Measurements from ENCODE around the gene MINPP1.

The MINPP1 gene

GRCh38 chr10:87531908-87532622 lies 27.4 kb downstream of the MINPP1 start:
- H3K4me3 ChIP-seq (ENCODE audit: low read depth, low read length): no peak overlapping the region
- TF ChIP-seq, protein P1, sequence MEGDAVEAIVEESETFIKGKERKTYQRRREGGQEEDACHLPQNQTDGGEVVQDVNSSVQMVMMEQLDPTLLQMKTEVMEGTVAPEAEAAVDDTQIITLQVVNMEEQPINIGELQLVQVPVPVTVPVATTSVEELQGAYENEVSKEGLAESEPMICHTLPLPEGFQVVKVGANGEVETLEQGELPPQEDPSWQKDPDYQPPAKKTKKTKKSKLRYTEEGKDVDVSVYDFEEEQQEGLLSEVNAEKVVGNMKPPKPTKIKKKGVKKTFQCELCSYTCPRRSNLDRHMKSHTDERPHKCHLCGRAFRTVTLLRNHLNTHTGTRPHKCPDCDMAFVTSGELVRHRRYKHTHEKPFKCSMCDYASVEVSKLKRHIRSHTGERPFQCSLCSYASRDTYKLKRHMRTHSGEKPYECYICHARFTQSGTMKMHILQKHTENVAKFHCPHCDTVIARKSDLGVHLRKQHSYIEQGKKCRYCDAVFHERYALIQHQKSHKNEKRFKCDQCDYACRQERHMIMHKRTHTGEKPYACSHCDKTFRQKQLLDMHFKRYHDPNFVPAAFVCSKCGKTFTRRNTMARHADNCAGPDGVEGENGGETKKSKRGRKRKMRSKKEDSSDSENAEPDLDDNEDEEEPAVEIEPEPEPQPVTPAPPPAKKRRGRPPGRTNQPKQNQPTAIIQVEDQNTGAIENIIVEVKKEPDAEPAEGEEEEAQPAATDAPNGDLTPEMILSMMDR (IDR thresholded peaks at IDR 0.05; ENCODE audit: low read depth, low read length): no peak
- DNase-seq (ENCODE audit: low read depth, low spot score): peak; percentile 69
- in situ Hi-C loops (cut with HindIII; ENCODE audit: low sequenced_read_pairs): no loop called here

DNA sequence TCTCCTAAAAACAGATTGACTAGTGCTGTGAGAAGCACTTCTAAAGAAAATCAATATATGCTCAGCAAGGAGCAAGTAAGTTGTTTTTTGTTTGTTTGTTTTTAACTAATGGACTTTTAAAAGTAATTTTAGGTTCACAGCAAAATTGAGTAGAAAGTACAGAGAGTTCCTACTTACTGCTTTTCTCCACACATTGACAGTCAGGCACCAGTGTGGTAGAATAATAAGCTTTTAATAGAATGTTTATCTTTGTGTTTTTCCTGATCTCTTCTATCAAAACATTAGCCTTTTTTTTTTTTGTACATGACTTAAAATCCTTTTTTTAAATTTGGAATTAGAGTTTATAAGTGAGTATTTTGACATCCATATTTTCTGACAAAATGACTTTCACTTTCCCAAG lies 28.0 kb downstream of the MINPP1 start:
- no peak for DNase-seq (ENCODE audit: low read depth, low spot score)
- no peak overlapping the region for H3K4me3 ChIP-seq (ENCODE audit: low read depth, low read length)
- TF ChIP-seq, protein P1 (IDR thresholded peaks at IDR 0.05; ENCODE audit: low read depth, low read length): no peak
- in situ Hi-C loops (cut with HindIII; ENCODE audit: low sequenced_read_pairs): no loop called here

DNA sequence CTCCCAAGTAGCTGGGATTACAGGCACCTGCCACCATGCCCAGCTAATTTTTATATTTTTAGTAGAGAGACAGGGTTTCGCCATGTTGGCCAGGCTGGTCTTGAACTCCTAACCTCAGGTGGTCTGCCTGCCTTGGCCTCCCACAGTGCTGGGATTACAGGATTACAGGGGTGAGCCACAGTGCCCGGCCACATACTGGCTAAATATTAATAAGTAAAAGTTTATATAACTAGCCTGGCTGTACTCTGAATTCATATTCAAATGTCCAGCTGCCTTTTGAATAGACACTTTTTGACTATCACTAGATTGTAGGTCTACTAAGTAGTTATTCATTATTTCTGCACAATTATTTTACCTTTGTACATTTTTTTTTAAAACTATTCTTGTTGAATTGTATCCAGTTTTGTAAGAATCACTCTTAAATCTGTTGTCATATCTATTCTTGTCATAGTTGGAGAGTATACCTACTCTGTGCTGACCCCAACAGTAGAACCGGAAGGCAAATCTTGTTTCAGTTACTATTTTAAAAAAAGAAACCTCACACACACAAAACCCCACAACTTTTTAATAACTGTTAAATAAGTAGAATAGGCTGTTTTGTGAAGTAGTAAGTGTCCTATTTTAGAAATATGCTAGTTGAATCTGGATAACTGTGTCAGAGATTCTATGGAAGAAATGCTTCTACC lies 29.6 kb downstream of the MINPP1 start:
- no peak overlapping the region for H3K4me3 ChIP-seq (ENCODE audit: low read depth, low read length)
- no peak for DNase-seq (ENCODE audit: low read depth, low spot score)
- TF ChIP-seq, protein P1 (IDR thresholded peaks at IDR 0.05; ENCODE audit: low read depth, low read length): no peak
- in situ Hi-C loops (cut with HindIII; ENCODE audit: low sequenced_read_pairs): no loop called here

GRCh38 chr10:87538092-87539015 lies 33.7 kb downstream of the MINPP1 start:
- H3K4me3 ChIP-seq (ENCODE audit: low read depth, low read length): no peak overlapping the region
- DNase-seq (ENCODE audit: low read depth, low spot score): no peak
- TF ChIP-seq, protein P1 (IDR thresholded peaks at IDR 0.05; ENCODE audit: low read depth, low read length): no peak
- in situ Hi-C loops (cut with HindIII; ENCODE audit: low sequenced_read_pairs): no loop called here

DNA sequence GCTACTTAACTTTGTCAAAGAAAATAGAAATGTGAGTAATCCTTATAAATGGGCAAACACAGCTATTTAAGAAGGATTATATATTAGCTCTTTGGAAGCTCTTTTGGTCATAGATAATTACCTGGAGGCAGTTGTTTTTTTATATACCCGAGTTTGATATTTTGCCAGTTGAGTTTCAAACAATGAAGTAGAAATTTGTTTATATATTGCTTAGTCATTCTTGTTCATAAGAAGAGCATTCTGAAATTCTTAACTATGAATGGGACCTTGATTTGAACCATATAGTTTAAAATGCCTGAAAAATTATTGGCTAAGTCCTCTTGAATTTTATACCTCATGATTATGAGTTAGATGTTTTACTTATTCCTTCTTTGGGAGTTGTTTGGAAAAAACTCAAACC lies 36.4 kb downstream of the MINPP1 start:
- no peak overlapping the region for H3K4me3 ChIP-seq (ENCODE audit: low read depth, low read length)
- peak; percentile 33 for DNase-seq (ENCODE audit: low read depth, low spot score)
- TF ChIP-seq, protein P1 (IDR thresholded peaks at IDR 0.05; ENCODE audit: low read depth, low read length): no peak
- in situ Hi-C loops (cut with HindIII; ENCODE audit: low sequenced_read_pairs): no loop called here

DNA sequence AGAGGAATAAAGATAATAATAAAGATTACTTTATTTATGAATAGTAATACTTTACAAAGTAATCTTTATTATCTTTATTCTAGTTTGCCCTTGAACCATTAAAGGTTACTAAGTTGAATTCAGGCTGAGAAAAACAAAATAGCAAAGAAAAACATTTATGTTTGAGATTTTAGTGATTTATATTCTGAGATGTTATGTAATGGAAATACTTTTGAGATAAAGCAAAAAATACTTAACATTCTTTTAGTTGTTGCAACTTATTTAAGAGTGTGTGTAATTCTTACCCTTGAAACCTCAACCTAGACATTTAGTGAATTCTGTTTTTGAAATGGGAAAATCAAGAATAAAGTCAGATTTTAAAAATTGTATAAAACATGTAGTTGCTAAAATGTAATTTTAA lies 40.0 kb downstream of the MINPP1 start:
- TF ChIP-seq, protein P1 (IDR thresholded peaks at IDR 0.05; ENCODE audit: low read depth, low read length): no peak
- in situ Hi-C loops (cut with HindIII; ENCODE audit: low sequenced_read_pairs): no loop called here
- H3K4me3 ChIP-seq (ENCODE audit: low read depth, low read length): no peak overlapping the region
- DNase-seq (ENCODE audit: low read depth, low spot score): no peak

Measured in astrocyte of the spinal cord (primary cell).